HTR-8/SVneo (cell line): ENCODE results near the gene U2AF1L4.
A peak's percentile ranks its signal among the peaks of the same experiment; 100 is the strongest.

Source experiments
- DNase-seq: peaks from one replicate; pipeline ENCODE4 v3.0.0; 2011; ENCODE audit warnings: low spot score, mixed read lengths; ENCODE audit not compliant: insufficient read length
- FAIRE-seq: peaks from 2 replicates; lab custom pipeline; 2011; peaks lifted over from hg19 to GRCh38; lab: Jason Lieb, UNC

U2AF1L4 gene, protein sequence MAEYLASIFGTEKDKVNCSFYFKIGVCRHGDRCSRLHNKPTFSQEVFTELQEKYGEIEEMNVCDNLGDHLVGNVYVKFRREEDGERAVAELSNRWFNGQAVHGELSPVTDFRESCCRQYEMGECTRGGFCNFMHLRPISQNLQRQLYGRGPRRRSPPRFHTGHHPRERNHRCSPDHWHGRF

GRCh38 chr19:35745328-35746086 is at the start of gene U2AF1L4, which contains the start of gene PSENEN:
Gene U2AF1L4 (minus strand): TSS chr19:35745418. CDS start chr19:35745391, 27 bp downstream.
Gene PSENEN (plus strand): TSS chr19:35745651. CDS start chr19:35745931, 280 bp downstream.
- DNase-seq (peak; percentile 96), FAIRE-seq (no peak)

DNA sequence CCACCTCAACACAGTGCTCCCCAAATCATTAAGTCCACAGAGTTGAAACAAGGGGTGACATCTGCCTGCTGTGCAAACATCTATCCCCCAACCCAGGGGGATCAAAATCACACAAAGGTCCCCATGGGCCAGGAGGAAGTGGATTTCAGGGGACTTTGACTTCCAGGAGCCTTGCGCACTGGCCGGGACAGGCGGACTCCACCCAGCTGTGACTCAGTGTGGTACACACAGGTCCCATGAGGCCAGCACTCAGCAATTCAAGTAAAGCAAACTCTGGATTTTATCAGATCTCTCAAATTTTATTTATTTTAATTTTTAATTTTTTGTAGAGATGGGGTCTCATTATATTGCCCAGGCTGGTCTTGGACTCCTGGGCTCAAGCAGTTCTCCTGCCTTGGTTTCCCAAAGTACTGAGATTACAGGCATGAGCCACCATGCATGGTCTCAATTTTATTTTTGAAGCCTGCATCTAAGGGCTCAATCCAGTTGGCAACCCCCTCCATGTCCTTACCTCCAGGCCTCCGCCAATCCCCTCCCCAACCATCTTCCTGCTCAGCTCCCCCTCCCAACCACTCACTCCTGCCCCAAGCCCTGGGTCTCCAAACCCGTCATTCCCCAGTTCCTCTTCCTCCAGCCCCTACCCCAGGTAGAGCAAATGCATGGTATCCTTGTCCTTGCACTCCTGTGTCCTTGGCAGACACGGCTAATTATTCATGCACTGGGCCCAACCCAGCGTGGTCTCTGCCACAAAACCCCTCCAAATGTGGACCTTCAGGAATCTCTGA is 48.4 kb upstream of the U2AF1L4 start:
- DNase-seq = no peak
- FAIRE-seq = no peak

GRCh38 chr19:35792888-35793287 is 47.7 kb upstream of the U2AF1L4 start:
- DNase-seq (no peak), FAIRE-seq (no peak)

GRCh38 chr19:35792312-35792711 is 47.1 kb upstream of the U2AF1L4 start:
- DNase-seq (no peak), FAIRE-seq (no peak)

- FAIRE-seq = no peak
- DNase-seq = no peak
Observed at GRCh38 chr19:35791814-35792279, 46.6 kb upstream of the U2AF1L4 start.

GRCh38 chr19:35790981-35791813 is 46.0 kb upstream of the U2AF1L4 start:
- DNase-seq (no peak), FAIRE-seq (no peak)

GRCh38 chr19:35789978-35790944 is 45.0 kb upstream of the U2AF1L4 start:
- FAIRE-seq (no peak), DNase-seq (no peak)

DNA sequence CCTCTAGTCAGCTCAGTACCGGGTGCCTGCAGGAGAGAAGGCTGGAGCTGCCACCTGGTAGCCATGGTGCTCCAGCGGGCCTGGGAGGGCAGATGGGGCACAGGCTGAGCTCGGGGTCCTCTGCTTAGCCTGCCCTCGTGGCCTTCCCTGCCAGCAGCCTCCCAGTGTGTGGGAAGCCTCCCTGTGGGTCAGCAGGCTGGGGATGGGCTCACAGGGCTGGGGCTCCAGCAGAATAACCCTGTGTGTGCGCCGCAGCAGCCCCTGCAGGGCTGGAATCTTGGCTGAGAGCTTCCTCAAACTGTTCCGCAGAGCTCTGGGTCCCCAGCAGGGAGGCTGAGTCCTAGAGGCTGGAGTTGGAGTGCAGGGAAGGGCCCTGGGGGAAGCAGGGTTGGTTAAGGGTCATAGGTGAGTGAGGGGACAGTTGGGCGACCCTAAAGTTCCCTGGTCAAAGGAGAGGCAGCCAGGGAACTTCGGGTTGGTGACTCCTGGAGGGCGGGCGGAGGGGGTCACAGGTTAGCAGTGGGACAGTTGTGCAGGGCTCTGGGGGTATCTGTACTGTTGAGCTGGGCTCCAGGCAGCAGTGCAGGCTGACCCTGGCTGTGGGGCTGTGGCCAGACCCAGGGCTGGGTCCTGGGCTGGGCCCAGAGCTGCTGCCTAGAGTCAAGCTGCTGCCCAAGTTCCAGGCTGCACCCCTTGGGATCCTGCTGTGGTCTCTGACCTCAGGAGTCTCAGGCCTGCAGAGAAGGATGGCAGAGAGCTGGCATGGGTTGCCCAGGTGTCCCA is 44.2 kb upstream of the U2AF1L4 start:
- no peak for DNase-seq
- FAIRE-seq = no peak

DNA sequence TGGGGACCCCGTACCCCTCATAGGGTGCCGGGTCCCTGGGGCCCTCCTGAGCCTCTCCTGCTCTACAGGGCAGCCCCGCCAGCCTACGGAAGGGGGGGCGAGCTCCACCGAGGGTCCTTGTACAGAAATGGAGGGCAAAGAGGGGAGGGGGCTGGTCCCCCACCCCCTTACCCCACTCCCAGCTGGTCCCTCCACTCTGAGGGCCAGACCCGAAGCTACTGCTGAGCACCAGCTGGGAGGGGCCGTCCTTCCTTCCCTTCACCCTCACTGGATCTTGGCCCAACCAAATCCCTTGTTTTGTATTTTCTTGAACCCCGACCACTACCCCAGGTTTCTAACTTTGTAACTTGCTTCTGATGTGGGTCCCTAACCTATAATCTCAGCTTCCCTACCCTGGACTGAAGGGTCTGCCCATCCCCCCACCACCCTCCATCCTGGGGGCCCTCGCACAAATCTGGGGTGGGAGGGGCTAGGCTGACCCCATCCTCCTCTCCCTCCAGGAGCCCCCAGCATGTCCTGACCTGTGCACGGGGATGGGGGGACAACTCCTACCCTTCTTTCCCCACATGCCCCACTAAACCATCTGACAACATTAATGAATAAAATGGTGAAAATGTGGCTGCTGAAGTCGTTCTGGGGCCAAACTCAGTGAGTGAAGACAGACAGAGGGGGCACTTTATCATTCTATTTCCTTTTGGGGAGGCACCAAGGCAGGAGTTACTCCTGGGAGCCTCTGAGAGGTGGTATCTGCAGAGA is 43.2 kb upstream of the U2AF1L4 start:
- FAIRE-seq (no peak), DNase-seq (no peak)

DNA sequence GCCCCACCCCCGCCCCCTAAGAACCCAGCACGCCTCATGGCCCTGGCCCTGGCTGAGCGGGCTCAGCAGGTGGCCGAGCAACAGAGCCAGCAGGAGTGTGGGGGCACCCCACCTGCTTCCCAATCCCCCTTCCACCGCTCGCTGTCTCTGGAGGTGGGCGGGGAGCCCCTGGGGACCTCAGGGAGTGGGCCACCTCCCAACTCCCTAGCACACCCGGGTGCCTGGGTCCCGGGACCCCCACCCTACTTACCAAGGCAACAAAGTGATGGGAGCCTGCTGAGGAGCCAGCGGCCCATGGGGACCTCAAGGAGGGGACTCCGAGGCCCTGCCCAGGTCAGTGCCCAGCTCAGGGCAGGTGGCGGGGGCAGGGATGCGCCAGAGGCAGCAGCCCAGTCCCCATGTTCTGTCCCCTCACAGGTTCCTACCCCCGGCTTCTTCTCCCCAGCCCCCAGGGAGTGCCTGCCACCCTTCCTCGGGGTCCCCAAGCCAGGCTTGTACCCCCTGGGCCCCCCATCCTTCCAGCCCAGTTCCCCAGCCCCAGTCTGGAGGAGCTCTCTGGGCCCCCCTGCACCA is 42.1 kb upstream of the U2AF1L4 start:
- FAIRE-seq = no peak
- DNase-seq = no peak

- no peak for FAIRE-seq
- DNase-seq = no peak
Observed at GRCh38 chr19:35786299-35787160, 41.3 kb upstream of the U2AF1L4 start.

DNA sequence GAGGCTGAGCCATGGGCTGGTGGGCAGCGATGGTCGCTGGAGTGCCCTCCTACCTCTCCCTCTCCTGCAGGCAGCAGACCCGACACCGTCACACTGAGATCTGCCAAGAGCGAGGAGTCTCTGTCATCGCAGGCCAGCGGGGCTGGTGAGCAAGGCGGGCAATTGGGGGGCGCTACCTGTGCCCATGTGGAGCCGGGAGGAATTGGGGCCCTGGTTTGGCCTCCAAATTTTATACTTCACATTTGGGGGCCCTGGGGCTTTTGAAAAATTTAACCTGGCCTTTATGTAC is 40.1 kb upstream of the U2AF1L4 start:
- no peak for FAIRE-seq
- no peak for DNase-seq

DNA sequence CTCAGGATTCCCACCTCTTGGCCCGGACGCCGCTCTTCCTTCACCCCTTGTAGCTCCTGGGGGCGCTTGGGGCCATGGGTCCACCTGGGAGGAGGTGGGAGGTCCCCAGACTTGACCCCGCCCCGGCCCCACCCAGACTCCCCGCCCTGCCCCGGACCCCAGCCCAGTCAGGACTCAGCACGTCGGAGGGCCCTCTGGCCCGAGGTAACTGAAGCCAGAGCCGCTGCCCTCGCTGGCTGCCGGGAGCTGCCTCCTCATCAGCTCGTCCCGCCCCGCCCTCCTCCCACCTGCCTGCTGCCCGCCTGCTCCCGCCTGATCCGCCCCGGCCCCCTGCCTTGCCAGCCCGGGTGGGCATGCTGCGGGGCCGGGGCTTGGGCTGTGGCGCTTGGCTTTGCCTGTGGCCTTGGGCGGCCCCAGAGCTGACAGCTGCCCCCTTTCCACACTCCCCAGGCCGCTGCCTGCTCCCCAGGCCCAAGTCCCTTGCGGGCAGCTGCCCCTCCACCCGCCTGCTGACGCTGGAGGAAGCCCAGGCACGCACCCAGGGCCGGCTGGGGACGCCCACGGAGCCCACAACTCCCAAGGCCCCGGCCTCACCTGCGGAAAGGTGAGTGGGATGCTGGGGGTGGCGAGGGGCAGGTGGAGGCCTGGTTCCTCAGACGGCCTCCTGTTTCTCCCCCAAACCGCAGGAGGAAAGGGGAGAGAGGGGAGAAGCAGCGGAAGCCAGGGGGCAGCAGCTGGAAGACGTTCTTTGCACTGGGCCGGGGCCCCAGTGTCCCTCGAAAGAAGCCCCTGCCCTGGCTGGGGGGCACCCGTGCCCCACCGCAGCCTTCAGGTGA is 39.5 kb upstream of the U2AF1L4 start:
- FAIRE-seq (no peak), DNase-seq (no peak)

GRCh38 chr19:35783469-35784434 is 38.5 kb upstream of the U2AF1L4 start:
- no peak for DNase-seq
- no peak for FAIRE-seq
